ENCODE results near the gene RRP12.
"Not testable (repeated sequence)": the region's sequence is repeated elsewhere in the genome, so short reads cannot be mapped to it uniquely, and the experiment has no call there.

The RRP12 gene

GRCh38 chr10:97434557-97434956, 33.4 kb upstream of the RRP12 start:
- no peak for FAIRE-seq
- no peak for DNase-seq (ENCODE audit: insufficient read length, low spot score)
- 0 out of 2 replicates have a peak, but pooled peaks have one; percentile 8 for TF ChIP-seq POLR2AphosphoS5 (IDR thresholded peaks at IDR 0.05; ENCODE audit: low read depth, low read length)
- TF ChIP-seq PAX5 (IDR thresholded peaks at IDR 0.05; ENCODE audit: insufficient read depth, low read length, severe bottlenecking) = no peak
- TF ChIP-seq TAF1 (IDR thresholded peaks at IDR 0.05; ENCODE audit: low read depth, low read length) = no peak
- TF ChIP-seq POLR2A (IDR thresholded peaks at IDR 0.05; ENCODE audit: low read depth, low read length) = peak; percentile 45; the same call in 1 of the 2 replicates
- TF ChIP-seq POU2F2 (IDR thresholded peaks at IDR 0.05; ENCODE audit: low read depth, low read length) = no peak

- no peak for FAIRE-seq
- TF ChIP-seq POLR2A (IDR thresholded peaks at IDR 0.05; ENCODE audit: low read depth, low read length) (no peak), POLR2AphosphoS5 (IDR thresholded peaks at IDR 0.05; ENCODE audit: low read depth, low read length) (peak; percentile 24; the same call in 1 of the 2 replicates), POU2F2 (IDR thresholded peaks at IDR 0.05; ENCODE audit: low read depth, low read length) (no peak), TAF1 (IDR thresholded peaks at IDR 0.05; ENCODE audit: low read depth, low read length) (no peak), PAX5 (IDR thresholded peaks at IDR 0.05; ENCODE audit: insufficient read depth, low read length, severe bottlenecking) (no peak), SPI1 (IDR thresholded peaks at IDR 0.05; ENCODE audit: low read depth, low read length) (no peak)
- DNase-seq (ENCODE audit: insufficient read length, low spot score) = no peak
Observed at GRCh38 chr10:97434055-97434454, 32.9 kb upstream of the RRP12 start.

- no peak for DNase-seq (ENCODE audit: insufficient read length, low spot score)
- TF ChIP-seq POLR2AphosphoS5 (IDR thresholded peaks at IDR 0.05; ENCODE audit: low read depth, low read length) = no peak; the same call in 1 of the 2 replicates
- TF ChIP-seq TAF1 (IDR thresholded peaks at IDR 0.05; ENCODE audit: low read depth, low read length) = no peak
- no peak for TF ChIP-seq POU2F2 (IDR thresholded peaks at IDR 0.05; ENCODE audit: low read depth, low read length)
- no peak for TF ChIP-seq PAX5 (IDR thresholded peaks at IDR 0.05; ENCODE audit: insufficient read depth, low read length, severe bottlenecking)
- no peak for TF ChIP-seq POLR2A (IDR thresholded peaks at IDR 0.05; ENCODE audit: low read depth, low read length)
- TF ChIP-seq SPI1 (IDR thresholded peaks at IDR 0.05; ENCODE audit: low read depth, low read length) = no peak
- no peak for FAIRE-seq
Observed at GRCh38 chr10:97428572-97428981, 27.4 kb upstream of the RRP12 start.

GRCh38 chr10:97427571-97428179, 26.5 kb upstream of the RRP12 start:
- DNase-seq (ENCODE audit: insufficient read length, low spot score) = no peak
- FAIRE-seq = peak; percentile 66
- TF ChIP-seq PAX5 (IDR thresholded peaks at IDR 0.05; ENCODE audit: insufficient read depth, low read length, severe bottlenecking) (no peak), POLR2A (IDR thresholded peaks at IDR 0.05; ENCODE audit: low read depth, low read length) (0 out of 2 replicates have a peak, but pooled peaks have one; percentile 23)

GRCh38 chr10:97426776-97427570, 25.8 kb upstream of the RRP12 start:
- TF ChIP-seq POU2F2 (IDR thresholded peaks at IDR 0.05; ENCODE audit: low read depth, low read length) (no peak), TAF1 (IDR thresholded peaks at IDR 0.05; ENCODE audit: low read depth, low read length) (no peak), POLR2A (IDR thresholded peaks at IDR 0.05; ENCODE audit: low read depth, low read length) (no peak)
- no peak for FAIRE-seq

GRCh38 chr10:97425964-97426775, 25.0 kb upstream of the RRP12 start, which contains the start of gene PGAM1:
Gene PGAM1 (plus strand): TSS chr10:97426191. CDS start chr10:97426308, 117 bp downstream.
- DNase-seq (ENCODE audit: insufficient read length, low spot score) (peak; percentile 98), FAIRE-seq (peak; percentile 99)
- TF ChIP-seq PAX5 (IDR thresholded peaks at IDR 0.05; ENCODE audit: insufficient read depth, low read length, severe bottlenecking) (no peak), POLR2A (IDR thresholded peaks at IDR 0.05; ENCODE audit: low read depth, low read length) (no peak), POLR2AphosphoS5 (IDR thresholded peaks at IDR 0.05; ENCODE audit: low read depth, low read length) (peak; percentile 54; the same call in 1 of the 2 replicates), POU2F2 (IDR thresholded peaks at IDR 0.05; ENCODE audit: low read depth, low read length) (0 out of 2 replicates have a peak, but pooled peaks have one; percentile 8)

More at GRCh38 chr10:97426776-97427570, 25.8 kb upstream of the RRP12 start:
- DNase-seq (ENCODE audit: insufficient read length, low spot score) = no peak

- DNase-seq (ENCODE audit: insufficient read length, low spot score); FAIRE-seq: not testable (repeated sequence)
Observed at GRCh38 chr10:97423757-97424098, 22.6 kb upstream of the RRP12 start.

GRCh38 chr10:97416565-97416964, 15.4 kb upstream of the RRP12 start:
- DNase-seq (ENCODE audit: insufficient read length, low spot score) = no peak
- FAIRE-seq = no peak
- TF ChIP-seq POLR2A (IDR thresholded peaks at IDR 0.05; ENCODE audit: low read depth, low read length) (no peak), TAF1 (IDR thresholded peaks at IDR 0.05; ENCODE audit: low read depth, low read length) (no peak), PAX5 (IDR thresholded peaks at IDR 0.05; ENCODE audit: insufficient read depth, low read length, severe bottlenecking) (no peak), POU2F2 (IDR thresholded peaks at IDR 0.05; ENCODE audit: low read depth, low read length) (no peak), POLR2AphosphoS5 (IDR thresholded peaks at IDR 0.05; ENCODE audit: low read depth, low read length) (no peak), SPI1 (IDR thresholded peaks at IDR 0.05; ENCODE audit: low read depth, low read length) (no peak)

- TF ChIP-seq TAF1 (IDR thresholded peaks at IDR 0.05; ENCODE audit: low read depth, low read length) (no peak), PAX5 (IDR thresholded peaks at IDR 0.05; ENCODE audit: insufficient read depth, low read length, severe bottlenecking) (no peak), POLR2AphosphoS5 (IDR thresholded peaks at IDR 0.05; ENCODE audit: low read depth, low read length) (no peak), POU2F2 (IDR thresholded peaks at IDR 0.05; ENCODE audit: low read depth, low read length) (no peak), POLR2A (IDR thresholded peaks at IDR 0.05; ENCODE audit: low read depth, low read length) (no peak), SPI1 (IDR thresholded peaks at IDR 0.05; ENCODE audit: low read depth, low read length) (no peak)
- FAIRE-seq (no peak), DNase-seq (ENCODE audit: insufficient read length, low spot score) (no peak)
Observed at GRCh38 chr10:97412891-97413304, 11.8 kb upstream of the RRP12 start.

Data from GM12891 (cell line).